ELR (cell line): ENCODE measurements around the gene TTLL6.
A peak's percentile ranks its signal among the peaks of the same experiment; 100 is the strongest.
"Not testable (repeated sequence)": the region's sequence is repeated elsewhere in the genome, so short reads cannot be mapped to it uniquely, and the experiment has no call there.

Experiments used
- DNase-seq: peaks from one replicate; pipeline ENCODE4 v3.0.0-alpha.2; 2015; ENCODE audit warnings: low read depth

Gene TTLL6

DNA sequence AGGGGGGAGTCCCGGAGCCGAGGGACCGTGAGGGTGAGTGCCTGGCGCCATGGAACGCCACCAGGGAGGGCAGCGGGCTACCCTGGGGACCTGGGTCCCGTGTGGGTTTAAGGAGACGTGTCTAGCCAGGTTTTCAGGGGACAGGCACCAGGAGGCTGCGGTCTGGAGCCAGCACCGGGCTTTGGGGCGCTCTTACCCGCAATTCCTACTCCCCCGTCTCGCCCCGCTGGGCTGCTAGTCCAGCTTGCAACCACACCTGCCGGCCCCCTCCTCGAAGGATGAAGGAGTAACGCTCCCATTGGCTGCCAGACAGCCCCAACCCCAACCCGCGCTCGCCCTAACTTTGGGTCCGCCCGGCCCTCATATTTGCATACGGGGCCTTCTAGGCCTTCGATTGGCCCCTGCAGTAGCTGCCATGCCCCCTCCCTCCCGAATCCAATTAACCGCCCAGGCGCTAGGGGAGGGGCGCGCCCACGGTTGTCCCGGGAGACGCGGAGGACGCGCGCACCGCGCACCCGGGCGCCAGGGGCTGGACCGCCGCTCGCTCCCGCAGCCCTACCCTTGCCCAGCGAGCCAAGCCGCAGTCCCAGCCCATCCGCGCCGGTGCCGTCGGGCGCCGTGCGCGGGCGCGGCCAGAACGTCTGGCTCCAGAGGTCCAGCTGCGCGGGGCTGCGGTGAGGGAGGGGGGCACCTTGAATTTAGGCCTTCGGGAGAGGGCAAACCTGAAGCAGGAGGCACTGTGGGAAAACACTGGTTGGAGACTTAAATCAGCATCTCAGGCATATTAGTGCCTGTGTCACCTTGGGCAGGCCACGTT, at the start of gene TTLL6:
Gene TTLL6, minus strand, starts transcription at position 456 of the 817 bp plus-strand sequence. Its CDS starts 157 bp downstream, at position 299.
- peak; percentile 86 for DNase-seq

DNA sequence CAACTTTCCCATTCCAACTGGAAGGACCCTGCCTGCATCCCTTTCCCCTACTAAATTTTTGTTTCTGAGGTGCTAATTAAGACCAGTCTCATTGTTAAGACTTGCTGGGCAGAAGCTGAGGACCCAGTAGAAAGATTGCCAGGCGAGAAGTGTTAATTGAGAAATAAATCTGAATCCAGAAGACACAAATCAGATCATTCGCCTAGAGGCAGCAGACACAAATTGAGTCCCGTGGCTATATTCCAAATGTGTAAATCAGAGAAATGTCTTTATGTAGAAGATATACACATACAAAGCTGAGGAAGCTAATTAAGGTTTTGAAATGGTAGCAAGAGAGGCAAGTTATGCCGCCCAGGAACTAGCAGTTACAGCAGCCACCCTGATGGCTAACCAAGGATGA, 43.4 kb upstream of the TTLL6 start:
- no peak for DNase-seq

DNA sequence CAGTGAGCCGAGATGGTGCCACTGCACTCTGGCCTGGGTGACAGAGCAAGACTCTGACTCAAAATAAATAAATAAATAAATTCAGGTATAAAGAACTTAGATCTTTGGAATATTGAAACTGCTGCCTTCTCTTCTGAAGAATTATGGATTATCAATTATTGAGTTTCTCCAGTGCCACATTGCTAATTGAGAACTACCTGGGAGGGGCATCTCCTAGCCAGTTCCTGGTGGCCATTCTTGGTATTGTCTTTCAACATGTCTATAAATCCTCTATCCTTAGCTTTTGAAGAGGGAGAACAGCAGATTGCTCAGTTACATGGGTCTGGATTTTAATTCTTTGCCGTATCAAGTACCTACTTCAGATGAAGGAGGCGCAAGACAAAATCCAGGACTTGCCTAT, 43.0 kb upstream of the TTLL6 start:
- peak; percentile 34 for DNase-seq

DNA sequence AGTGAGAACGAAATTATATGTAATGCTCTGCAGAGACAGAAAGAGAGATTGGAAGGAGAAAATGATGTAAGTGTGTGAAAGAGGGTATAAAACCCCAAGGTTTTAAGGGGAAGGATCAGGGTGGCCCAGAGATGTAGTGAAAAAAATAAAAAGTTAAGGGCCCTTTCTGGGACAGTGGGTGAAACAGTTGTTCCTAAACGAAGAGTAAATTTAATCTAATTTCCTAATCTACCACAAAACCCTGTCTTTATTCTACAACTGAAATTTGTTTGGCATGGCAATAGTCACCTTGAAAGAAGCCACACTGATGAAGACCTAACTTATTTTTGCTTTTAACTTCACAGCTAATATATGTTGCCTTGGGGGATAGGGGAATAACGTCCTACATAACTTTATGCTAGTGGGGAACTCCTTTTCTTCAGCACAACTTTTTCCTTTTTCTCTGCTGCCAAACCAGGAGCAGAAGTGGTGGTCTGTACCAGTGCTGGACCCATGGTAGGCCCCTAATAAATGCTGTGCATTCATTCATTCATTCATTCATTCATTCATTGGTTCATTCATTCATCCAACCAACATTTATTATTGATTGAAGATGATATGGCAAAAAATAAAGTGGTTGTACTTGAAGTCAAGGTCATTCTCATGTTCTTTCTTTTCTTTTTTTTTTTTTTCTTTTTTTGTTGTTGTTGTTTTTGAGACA, 39.2 kb upstream of the TTLL6 start:
- no peak for DNase-seq

DNA sequence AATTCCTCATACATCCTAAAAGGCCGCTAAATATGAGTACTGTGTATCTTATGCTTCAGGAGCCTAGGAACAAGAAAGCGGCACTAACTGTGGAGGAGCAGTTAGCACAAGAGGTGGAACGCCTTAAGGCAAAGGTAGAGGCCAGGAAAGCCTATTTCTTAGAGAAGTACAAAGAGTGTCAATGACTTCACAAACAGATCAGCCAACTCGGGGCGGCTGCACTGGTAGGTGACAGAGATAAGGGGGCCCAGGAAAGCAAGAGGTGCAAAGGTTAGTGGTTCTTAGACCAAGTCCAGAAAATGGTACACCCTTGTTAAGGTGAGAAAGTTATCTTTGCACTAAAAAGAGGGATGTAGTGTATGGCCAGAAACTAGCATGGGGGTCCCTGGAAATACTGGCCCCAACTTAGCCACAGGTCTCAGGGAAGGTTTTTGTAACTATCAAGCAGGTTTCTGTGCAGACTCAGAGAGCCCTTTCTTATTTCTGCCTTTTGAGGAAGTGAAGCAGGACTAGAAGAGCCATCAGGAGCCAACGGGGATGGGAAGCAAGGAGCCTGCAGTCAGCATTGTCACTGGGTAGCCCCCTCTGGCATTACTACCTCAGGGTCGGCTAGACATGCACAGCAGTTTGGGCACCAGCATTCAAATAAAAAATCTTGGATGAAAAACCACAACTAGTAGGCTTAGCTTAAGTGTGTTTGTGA, 37.9 kb upstream of the TTLL6 start:
- DNase-seq = no peak

DNA sequence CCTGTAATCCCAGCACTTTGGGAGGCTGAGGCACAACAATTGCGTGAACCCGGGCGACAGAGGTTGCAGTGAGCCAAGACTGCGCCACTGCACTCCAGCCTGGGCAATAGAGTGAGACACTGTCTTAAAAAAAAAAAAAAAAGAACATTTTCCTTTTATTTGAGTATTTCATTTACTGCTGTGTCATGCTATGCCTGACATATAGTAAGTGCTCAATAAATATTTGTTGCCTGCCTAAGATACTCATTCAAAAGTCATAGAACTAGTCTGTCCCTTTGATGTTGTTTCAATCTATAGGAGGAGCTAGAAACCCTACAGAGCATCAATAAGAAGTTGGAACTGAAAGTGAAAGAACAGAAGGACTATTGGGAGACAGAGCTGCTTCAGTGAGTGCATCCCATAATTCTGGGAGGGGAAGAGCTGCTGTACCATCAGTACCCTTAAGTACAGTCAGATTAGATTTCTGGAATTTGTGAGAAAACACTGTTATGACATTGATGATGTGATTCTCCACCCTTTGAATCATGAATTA, 33.8 kb upstream of the TTLL6 start:
- no peak for DNase-seq

DNA sequence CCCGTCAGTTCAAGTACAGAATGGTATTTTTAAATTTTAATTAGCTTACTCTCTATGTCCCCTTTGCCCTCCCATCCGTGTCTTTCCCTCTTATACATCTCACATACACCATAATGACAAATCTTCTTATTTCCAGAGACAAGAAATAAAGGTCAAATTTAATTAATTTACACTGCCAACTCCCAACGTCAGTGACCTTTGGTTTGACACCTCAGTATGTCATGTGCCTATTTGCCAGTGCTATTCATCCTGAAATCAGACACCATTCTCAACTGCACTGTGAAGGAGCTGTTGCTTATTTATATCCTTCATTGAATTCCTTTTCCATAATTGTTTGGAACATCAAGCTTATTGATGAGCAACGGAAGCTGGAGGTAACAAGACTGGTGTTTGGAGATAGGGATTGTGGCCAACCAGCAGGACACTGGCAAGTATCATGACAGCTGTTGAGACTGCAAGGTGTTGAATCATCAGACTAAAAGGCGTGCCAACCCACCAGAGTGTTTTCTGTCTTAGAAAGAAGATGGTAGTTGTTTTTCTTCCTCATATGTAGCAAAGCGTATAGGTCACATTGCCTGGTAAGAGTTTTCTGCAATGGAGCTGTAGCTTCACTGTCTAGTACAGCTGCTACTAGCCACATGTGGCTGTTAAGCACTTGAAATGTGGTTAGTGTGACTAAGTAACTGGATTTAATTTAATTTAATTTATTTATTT, 26.3 kb upstream of the TTLL6 start:
- no peak for DNase-seq

DNA sequence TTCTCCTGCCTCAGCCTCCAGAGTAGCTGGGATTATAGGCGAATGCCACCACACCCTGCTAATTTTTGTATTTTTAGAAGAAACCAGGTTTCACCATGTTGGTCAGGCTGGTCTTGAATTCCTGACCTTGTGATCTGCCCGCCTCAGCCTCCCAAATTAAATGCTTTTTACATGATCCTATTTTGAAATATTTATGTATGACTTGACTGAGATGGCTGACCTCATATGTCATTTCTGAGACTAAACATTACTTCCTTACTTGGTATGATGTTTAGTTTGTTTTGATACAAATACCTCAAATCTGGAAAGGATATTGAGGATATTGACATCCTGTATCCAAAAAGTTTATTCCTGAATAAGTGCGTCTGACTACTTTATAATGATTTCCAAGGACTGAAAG, 25.7 kb upstream of the TTLL6 start:
- no peak for DNase-seq

DNA sequence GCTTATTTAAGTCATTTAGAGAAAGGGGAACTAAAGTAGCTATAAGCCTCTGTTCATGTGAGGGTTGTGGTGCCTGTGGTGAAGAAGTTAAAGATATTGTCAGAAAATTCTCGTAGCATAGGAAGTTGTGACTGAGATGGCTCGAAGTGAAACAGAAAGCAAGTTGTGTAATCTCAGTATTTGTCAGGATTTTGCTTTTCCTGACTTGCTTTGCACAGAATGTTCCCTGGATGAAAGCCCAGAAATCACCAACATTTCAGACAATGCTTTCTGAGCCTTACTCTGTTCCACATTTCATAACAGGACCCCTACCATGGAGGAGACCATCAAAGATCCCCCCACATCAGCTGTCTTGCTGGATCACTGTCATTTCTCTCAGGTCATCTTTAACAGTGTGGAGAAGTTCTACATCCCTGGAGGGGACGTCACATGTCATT, 24.4 kb upstream of the TTLL6 start:
- peak; percentile 60 for DNase-seq

DNA sequence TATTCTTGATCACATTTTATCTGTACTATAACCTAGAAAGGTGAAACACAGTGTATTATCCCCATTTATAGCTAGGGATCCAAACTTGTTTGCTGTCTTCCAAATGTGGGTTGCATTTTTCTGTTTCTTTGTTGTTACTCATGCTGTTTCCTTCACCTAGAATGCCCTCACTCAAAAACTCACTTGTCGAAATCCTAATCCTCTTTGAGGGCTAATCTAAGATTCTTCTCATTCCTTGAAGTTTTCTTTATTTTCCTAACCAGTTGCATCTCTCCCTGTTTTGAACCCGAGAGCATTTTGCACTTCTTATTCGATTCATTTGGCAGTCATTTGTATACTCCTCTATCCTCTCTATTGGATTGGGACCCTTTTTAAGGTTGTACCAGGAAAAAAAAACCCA, 23.4 kb upstream of the TTLL6 start:
- no peak for DNase-seq

DNA sequence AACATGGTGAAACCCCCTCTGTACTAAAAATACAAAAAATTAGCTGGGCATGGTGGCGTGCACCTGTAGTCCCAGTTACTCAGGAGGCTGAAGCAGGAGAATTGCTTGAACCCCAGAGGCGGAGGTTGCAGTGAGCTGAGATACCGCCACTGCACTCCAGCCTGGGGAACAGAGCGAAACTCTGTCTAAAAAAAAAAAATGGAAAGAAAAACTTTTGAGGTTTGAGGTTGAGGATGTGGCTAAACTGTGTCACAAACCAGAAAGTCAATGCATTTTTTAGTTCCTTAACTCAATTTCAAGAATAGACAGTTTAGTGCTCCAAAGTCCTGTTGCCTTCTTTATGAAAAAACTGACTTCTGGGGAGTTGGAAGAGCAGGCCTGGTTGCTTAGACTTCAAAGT, 20.4 kb upstream of the TTLL6 start:
- DNase-seq = not testable (repeated sequence)

DNA sequence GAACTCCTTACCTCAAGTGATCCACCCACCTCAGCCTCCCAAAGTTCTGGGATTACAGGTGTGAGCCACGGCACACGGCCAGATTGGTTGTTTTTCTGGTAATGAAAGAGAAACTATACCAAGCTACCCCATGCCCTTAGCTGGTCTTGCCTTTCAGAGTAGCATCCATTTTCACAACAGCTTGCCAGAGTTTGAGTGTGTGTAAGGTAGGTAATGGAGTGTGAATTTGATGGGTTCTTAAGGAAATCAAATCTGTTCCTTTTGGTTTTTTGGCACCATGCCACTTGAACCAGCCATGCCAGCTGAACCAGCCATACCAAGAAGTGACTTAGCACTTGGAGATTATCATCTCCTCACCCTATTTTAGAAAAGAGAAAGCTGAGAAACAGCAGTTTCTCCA, 18.9 kb upstream of the TTLL6 start:
- DNase-seq = no peak

DNA sequence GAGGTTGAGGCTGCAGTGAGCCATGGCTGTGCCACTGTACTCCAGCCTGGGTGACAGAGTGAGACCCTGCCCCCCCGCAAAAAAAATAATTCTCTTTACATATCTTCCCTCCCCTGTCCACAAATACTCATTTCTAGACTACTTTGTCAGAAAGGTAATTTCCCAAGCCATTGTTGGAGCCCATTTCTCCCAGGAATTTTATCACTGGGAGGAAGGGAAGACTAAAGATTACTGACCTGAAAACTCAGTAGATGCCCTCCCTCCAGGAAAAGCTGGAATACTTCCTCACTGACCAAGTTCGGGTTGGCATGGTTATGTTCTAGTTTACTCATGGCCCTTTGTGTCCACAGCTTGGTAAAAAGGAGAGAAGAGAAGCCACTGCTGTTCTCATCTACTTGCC, 17.9 kb upstream of the TTLL6 start:
- no peak for DNase-seq

DNA sequence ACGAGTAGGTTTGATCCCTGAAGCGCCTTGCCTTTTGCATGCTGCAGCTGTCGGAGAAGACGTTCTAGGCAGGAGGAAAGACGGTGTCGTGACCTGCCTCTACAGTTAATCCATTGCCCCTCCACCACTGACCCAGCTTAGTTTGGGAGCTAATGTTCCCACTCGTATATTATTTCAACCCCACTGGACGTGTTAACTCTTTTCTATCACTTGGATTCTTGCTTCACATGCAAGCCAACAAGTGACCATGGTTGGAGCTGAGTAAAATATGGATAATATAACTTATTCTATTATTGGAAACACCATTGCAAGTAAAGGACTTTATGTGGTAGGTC, 14.5 kb upstream of the TTLL6 start:
- no peak for DNase-seq

DNA sequence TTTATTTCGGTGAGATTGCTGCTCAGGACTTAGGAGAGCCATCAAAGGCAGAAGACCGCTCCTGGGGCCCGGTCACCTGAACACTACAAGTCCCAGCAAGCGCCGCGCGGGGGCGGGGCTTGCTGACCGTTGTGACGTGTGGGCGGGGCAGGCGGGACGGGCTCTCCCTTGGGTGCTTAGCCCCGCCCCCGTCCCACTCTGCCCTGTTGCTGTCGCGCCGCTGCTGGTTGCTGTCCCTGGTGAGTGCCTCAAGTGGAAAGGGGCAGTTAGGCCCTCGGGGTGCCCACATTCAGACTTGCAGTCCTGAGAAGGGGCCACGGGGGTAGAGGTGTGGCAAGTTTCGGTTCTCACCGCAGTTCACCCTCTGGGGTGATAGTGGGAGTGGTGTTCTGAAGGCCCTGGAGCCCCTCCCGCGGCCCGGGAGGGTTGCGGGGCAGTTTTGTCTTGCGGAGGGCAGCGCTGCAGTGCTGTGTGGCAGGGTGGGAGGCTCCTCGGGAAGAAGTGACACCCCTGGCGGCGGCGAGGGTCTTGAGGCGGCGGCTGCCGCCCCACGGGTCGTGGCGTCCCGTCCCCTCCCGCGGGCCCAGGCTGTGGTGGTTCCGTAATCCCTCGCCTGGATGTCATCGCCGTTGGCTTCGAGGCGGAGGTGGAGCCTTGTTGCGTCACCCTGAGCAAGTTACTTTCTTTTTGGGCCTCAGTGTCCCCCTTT, 14.0 kb upstream of the TTLL6 start, which contains the start of gene CALCOCO2:
Gene CALCOCO2, plus strand, starts transcription at position 196 of the 709 bp plus-strand sequence. CDS start 10,673 bp downstream, outside the sequence.
- DNase-seq = peak; percentile 97

DNA sequence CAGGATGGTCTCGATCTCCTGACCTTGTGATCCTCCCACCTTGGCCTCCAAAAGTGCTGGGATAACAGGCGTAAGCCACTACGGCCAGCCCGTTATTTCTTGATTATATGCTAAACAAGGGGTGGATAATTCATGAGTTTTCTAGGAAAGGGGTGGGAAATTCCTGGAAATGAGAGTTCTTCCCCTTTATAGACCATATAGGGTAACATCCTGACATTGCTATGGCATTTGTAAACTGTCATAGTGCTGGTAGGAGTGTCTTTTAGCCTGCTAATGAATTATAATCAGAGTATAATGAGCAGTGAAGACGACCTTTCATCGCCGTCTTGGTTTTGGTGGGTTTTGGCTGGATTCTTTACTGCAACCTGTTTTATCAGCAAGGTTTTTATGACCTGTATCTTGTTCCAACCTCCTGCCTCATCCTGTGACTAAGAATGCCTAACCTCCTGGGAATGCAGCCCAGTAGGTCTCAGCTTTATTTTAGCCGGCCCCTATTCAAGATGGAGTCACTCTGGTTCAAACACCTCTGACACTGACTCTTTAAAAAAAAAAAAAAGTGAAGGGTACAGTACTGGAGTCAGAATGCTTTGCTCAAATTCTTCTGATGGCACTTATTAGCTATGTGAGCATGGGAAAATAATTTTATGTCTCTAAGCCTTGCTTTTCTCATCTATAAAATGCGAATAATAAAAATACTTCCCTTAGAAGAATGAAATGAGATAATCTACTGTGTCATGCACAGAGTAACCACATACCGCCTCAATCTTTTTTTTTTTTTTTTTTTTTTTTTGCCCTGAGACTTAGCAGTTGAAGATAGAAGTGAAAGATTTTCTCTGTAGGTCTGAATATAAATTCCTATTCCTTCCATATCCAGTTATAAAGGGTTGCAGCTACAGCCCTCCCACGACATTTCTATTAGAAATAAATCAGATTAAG, 8.7 kb upstream of the TTLL6 start:
- peak; percentile 86 for DNase-seq

DNA sequence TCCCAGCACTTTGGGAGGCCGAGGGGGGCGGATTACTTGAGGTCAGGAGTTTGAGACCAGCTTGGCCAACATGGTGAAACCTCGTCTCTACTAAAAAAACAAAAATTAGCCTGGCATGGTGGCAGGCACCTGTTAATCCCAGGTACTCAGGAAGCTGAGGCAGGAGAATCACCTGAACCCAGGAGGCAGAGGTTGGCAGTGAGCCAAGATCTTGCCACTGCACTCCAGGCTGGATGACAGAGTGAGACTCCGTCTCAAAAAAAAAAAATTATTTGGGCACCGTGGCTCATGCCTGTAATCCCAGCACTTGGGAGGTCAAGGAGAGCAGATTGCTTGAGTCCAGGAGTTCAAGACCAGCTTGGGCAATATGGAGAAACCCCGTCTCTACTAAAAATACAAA, 3.9 kb upstream of the TTLL6 start:
- DNase-seq = not testable (repeated sequence)

DNA sequence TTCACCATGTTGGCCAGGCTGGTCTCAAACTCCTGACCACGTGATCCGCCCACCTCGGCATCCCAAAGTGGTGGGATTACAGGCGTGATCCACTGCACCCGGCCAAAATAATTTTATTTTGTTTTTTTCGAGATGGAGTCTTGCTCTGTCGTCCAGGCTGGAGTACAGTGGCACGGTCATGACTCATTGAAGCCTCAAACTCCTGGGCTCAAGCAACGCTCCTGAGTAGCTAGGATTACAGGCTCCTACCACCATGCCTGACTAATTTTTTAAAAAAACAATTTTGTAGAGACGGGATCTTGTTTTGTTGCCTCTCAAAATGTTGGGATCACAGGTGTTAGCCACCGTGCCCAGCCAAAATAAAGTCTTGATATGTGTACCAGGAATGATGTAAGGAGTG, 2.4 kb upstream of the TTLL6 start:
- peak; percentile 33 for DNase-seq

DNA sequence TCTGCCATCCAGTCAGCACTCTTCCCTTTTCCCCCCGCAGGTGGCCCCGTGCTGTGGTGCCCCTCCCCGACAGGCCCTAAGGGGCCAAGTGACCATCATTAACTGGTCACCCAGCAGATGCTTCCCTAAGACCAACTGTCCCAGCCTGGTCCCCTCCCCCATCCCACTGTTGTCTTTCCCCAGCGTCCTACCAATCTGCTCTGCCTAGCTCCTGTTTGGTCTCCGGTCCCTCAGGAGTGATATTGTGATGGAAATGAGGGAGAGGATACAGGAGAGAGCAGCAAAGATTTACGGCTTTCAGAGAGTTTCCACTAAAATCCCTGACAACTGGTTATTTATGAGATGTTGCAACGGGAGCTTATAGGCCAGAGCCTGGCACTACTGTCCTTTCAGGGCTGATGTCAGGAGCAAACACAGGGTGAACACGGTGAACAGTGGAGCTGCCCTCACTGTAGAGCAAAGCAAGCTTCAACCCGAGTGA, 1.4 kb upstream of the TTLL6 start:
- DNase-seq = no peak

DNA sequence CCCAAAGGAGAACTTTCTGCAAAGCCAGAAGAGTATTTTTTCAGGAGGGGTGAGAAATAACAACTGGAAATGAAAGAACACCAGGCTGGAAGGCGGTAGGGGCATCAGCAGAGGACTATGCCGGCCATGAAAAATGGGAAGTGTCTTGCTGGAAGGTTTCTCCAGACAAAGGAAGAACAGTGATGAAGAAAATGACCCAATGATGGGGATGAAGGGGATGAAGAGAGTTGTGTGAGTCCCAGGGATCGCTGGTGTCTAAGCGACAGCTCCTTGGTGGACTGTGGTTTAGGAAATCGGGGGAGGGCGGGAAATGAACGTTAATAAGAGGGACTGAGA, 623 bp downstream of the TTLL6 start:
- no peak for DNase-seq
